Activated T-cell treated with anti-CD3 and anti-CD28 coated beads, Interleukin-2, amount 50 U/mL, for 24 hours (primary cell): Measurements from ENCODE around the gene DFFA.
"Not testable (repeated sequence)": the region's sequence is repeated elsewhere in the genome, so short reads cannot be mapped to it uniquely, and the experiment has no call there.

ENCODE experiments used
- DNase-seq: peaks from one replicate; pipeline ENCODE4 v3.0.0-alpha.2; 2020
- H3K27ac Mint-ChIP-seq: 2 replicates; pipeline ENCODE4 v1.8.0; 2020; ENCODE audit warnings: mild to moderate bottlenecking, mixed read lengths
- H3K27me3 Mint-ChIP-seq: 2 replicates; pipeline ENCODE4 v1.8.0; 2020; ENCODE audit warnings: mixed read lengths
- H3K36me3 Mint-ChIP-seq: 2 replicates; pipeline ENCODE4 v1.8.0; 2020; ENCODE audit warnings: low read depth, mixed read lengths
- H3K4me1 Mint-ChIP-seq: 2 replicates; pipeline ENCODE4 v1.8.0; 2020; ENCODE audit warnings: low read depth, mixed read lengths
- H3K4me3 Mint-ChIP-seq: 2 replicates; pipeline ENCODE4 v1.8.0; 2020; ENCODE audit warnings: mild to moderate bottlenecking, moderate library complexity, mixed read lengths
- H3K9me3 Mint-ChIP-seq: 2 replicates; pipeline ENCODE4 v1.8.0; 2020; ENCODE audit warnings: mixed read lengths

DFFA gene

DNA sequence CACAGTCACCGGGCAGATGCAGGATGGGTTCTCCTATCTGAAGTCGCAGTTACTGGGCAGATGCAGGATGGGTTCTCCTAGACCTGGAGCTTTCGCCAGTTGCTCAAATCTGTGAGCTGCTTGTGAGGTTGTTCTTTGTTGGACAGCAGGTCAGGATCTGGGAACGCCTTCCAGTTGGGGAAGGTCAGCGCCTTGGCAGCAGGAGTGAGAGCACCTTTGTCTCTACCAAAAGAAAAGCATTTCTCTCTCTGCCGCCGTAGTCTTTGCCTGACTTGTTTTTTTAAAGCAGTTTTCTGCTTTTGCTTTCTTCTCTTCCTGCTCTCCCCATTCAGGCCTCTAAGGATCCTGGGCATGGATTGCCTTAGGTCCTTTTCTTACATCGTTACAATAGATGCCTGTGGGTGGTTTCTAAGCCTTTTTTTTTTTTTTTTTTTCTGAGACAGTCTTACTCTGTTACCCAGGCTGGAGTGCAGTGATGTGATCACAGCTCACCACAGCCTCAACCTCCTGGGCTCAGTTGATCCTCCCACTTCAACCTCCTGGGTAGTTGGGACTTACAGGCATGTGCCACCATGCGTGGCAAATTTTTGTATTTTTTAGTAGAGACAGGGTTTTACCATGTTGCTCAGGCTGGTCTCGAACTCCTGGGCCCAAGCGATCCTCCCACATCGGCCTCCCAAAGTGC, 18.1 kb upstream of the DFFA start:
- Mint-ChIP-seq H3K9me3 (no peaks in the 10 kb centered on the region), H3K27ac (no peak overlapping the region), H3K4me3 (no peak overlapping the region), H3K4me1 (peaks cover 23% of the 10 kb centered on the region), H3K36me3 (peaks cover 25% of the 10 kb centered on the region), H3K27me3 (no peaks in the 10 kb centered on the region)
- no peak for DNase-seq

DNA sequence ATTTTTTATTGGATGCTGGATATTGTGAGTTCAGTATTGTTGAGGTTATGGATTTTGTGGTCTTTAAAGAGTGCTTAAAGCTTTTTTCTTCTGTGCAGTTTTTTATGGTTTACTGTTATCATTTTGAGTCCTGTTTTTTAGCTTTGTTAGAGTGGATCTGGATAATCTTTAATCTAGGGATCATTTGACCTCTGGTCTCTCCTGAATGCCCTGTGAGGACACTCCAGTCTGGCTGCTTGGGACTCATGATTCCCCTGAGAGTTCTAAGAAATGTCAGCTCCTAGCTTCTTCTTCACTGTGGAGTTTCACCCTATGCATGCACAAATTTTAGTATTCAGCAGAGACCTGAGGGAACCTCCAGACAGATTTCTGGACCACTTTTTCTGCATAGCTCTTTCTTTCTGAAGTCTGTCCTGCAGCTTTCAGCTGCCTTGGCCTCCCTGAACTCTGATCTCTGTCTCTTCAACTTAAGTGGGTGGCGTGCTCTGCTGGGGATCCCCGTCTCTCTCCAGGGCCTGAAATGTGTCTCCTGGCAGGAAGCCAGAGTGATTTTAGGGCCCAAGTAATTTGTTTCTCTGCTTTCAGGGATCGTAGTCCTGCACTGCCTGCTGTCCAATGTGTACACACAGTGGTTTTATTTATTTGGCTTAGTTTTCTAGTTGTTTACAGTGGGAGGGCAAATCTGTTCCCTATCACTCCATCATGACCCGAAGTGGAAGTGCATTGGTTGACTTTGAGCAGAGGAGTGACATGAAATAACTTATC, 17.1 kb upstream of the DFFA start:
- Mint-ChIP-seq H3K27me3 (no peaks in the 10 kb centered on the region), H3K4me3 (no peak overlapping the region), H3K9me3 (no peaks in the 10 kb centered on the region), H3K27ac (no peak overlapping the region), H3K36me3 (peaks cover 29% of the 10 kb centered on the region), H3K4me1 (peaks cover 19% of the 10 kb centered on the region)
- DNase-seq, result no peak

DNA sequence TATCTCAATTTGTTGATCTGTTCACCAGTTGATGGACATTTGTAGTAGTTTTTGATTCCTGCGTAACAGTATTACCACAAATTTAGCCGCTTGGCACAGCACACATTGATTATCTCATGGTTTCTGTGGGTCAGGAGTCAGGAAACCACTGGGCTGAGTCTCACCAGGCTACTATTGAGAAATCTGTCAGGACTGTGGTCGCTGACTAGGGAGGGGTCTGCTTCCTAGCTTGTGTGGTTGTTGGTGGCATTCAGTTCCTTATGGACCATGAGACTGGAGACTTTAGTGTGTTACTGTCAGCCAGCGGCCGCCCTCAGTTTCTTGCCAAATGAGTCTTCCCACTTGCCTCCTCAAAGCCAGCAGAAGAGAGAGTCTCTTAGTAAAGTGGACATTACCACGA, 12.2 kb upstream of the DFFA start:
- peaks cover 16% of the 10 kb centered on the region for H3K4me1 Mint-ChIP-seq
- H3K9me3 Mint-ChIP-seq, result no peaks in the 10 kb centered on the region
- H3K4me3 Mint-ChIP-seq, result no peak overlapping the region
- H3K36me3 Mint-ChIP-seq, result peaks cover 26% of the 10 kb centered on the region
- H3K27ac Mint-ChIP-seq, result no peak overlapping the region
- no peak for DNase-seq
- no peaks in the 10 kb centered on the region for H3K27me3 Mint-ChIP-seq

DNA sequence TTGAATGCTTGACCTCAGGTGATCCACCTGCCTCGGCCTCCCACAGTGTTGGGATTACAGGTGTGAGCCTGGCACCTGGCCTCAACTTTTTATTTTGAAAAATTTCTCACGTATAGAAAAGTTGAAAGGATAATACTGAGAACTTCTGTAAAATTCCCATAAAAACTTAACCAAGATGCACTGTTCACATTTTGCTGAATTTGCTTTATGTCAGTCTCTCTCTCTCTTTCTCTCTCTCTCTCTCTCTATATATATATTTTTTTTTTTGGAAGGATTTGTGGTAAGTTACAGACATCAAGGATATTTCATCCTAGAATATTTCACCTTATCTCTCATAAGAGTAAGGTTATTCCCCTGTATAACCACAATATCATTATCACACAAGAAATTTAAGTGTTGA, 8.3 kb upstream of the DFFA start:
- Mint-ChIP-seq H3K4me1 (peaks cover 31% of the 10 kb centered on the region), H3K9me3 (no peaks in the 10 kb centered on the region), H3K27ac (no peak overlapping the region), H3K4me3 (no peak overlapping the region), H3K36me3 (peaks cover 22% of the 10 kb centered on the region), H3K27me3 (no peaks in the 10 kb centered on the region)
- DNase-seq, result no peak

DNA sequence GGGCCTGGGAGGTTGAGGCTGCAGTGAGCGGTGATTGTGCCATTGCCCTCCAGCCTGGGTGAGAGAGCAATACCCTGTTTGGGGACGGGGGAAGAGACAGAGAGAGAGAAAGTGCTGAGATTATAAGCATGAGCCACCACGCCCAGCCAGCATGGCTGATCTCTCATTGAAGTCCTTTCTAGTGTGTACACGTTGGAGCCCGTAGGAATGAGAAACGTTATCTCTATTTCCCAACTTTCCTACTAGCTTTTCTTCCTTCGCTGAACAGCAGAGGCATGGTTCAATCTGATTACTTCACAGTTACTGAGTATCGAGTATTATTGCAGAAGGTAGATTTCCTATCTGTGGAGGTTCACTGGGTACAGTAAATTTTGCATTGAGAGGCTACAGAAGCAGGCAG, 7.0 kb upstream of the DFFA start:
- Mint-ChIP-seq H3K4me1 (peaks cover 28% of the 10 kb centered on the region), H3K9me3 (no peaks in the 10 kb centered on the region), H3K4me3 (no peak overlapping the region), H3K27me3 (no peaks in the 10 kb centered on the region), H3K36me3 (peaks cover 22% of the 10 kb centered on the region), H3K27ac (no peak overlapping the region)
- DNase-seq, result no peak

DNA sequence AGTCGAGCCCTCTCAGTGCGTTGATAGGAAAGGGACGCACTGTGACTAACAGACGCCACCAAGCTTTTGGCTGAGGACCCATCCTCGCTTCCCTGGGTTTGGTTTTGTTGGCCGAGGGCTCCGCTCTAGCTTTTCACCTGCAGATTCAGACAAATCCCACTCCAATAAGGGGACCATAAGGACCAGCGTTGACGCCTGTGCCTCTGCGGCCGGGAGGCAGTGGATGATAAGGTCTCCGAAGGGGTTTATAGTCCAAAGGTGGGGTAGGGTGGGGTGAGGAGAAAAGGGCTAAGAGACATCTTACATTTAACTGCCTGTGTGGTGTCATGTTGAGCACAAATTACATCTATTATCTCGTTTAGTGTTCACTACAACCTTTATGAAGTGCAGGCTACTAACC, 3.2 kb upstream of the DFFA start:
- no peaks in the 10 kb centered on the region for H3K9me3 Mint-ChIP-seq
- H3K36me3 Mint-ChIP-seq, result peaks cover 33% of the 10 kb centered on the region
- peaks cover 48% of the 10 kb centered on the region for H3K4me1 Mint-ChIP-seq
- DNase-seq, result no peak
- H3K27ac Mint-ChIP-seq, result peak overlapping the region; percentile 90
- H3K4me3 Mint-ChIP-seq, result peak overlapping the region; percentile 93
- H3K27me3 Mint-ChIP-seq, result no peaks in the 10 kb centered on the region

DNA sequence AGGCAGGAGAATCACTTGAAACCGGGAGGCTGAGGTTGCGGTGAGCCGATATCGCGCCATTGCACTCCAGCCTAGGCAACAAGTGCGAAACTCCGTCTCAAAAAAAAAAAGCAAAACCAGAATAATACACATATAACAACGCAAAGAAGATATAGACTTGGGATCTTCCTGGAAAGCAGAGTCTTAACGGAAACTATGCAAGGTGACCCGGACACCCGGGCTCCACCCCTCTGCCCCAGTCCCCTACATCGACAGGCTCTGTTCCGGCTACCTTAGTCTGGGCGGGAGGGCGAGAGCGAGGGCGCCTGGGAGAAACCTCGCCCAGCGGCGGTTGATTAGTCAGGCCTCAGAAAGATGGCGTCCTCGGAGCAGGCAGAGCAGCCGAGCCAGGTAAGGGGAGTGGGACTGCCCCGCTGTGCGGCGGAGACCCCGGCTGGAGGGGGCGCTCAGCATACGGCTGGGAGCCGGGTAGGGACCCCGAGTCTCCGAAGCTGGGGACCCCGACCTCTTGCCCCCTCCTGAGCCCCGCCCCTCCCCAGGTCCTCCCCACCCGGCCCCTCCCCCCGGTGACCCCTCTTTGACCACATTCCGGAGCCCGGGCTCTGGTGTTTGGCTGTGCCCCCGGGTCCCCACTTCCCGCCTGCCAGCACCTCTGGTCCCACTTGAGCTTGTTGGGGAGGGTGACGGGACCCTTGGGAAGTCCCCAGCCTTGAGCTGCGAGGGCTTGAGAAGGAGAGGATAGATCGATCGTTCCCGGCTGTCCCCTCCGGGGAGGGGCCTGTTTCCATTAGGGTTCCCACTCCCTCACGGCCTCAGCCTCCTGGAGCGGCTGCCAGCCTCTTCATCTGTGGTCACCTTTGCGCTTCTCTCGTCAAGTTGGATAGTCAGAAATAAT, 2.5 kb upstream of the DFFA start, which contains the start of gene PEX14:
TSS of gene PEX14 (plus strand) at position 338 of the 895 bp plus-strand sequence. CDS start at position 355, 17 bp downstream.
- Mint-ChIP-seq H3K9me3 (no peaks in the 10 kb centered on the region), H3K4me1 (peaks cover 48% of the 10 kb centered on the region), H3K27me3 (no peaks in the 10 kb centered on the region), H3K4me3 (peak within 1 kb of the TSS; percentile 93), H3K36me3 (peaks cover 37% of the 10 kb centered on the region), H3K27ac (peak within 1 kb of the TSS; percentile 90)
- peak; percentile 90 for DNase-seq

DNA sequence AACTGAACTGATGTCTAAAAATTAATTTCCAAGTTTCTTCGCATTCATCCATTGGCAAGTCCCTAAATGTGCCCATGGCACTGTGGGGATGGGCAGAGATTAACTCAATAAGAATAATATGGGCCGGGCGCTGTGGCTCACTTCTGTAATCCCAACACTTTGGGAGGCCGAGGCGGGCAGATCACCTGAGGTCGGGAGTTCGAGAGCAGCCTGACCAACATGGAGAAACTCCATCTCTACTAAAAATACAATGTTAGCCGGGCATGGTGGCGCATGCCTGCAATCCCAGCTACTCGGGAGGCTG, 1.9 kb upstream of the DFFA start:
- H3K27me3 Mint-ChIP-seq, H3K9me3 Mint-ChIP-seq, DNase-seq: not testable (repeated sequence)
- Mint-ChIP-seq H3K4me1 (peaks cover 46% of the 10 kb centered on the region), H3K27ac (peak overlapping the region; percentile 90), H3K4me3 (peak overlapping the region; percentile 93), H3K36me3 (peaks cover 38% of the 10 kb centered on the region)

DNA sequence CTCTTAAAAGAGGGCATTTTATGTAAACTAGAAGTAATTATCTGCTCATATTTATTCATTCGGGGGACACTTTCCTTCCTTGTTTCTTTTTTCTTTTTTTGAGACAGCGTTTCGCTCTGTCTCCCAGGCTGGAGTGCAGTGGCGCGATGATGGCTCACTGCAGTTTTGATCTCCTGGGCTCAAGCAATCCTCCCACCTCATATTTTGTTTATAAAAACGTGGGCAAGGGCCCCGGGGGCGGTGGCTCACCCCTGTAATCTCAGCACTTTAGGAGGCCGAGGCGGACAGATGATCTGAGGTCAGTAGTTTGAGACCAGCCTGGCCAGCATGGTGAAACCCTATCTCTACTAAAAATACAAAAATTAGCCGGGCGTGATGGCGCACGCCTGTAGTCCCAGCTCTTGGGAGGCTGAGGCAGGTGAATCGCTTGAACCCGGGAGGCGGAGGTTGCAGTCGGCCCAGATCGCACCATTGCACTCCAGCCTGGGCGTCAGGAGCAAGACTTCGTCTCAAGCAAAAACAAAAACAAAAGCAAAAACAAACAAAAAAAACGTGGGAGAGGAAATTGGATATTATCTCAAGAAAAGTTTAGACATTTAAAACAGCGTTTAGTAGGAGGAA, 926 bp upstream of the DFFA start:
- DNase-seq, result no peak
- H3K27me3 Mint-ChIP-seq, result no peaks in the 10 kb centered on the region
- H3K9me3 Mint-ChIP-seq, result no peaks in the 10 kb centered on the region
- peaks cover 48% of the 10 kb centered on the region for H3K4me1 Mint-ChIP-seq
- H3K36me3 Mint-ChIP-seq, result peaks cover 46% of the 10 kb centered on the region
- H3K4me3 Mint-ChIP-seq, result peak overlapping the region; percentile 98
- H3K27ac Mint-ChIP-seq, result peak overlapping the region; percentile 71

DNA sequence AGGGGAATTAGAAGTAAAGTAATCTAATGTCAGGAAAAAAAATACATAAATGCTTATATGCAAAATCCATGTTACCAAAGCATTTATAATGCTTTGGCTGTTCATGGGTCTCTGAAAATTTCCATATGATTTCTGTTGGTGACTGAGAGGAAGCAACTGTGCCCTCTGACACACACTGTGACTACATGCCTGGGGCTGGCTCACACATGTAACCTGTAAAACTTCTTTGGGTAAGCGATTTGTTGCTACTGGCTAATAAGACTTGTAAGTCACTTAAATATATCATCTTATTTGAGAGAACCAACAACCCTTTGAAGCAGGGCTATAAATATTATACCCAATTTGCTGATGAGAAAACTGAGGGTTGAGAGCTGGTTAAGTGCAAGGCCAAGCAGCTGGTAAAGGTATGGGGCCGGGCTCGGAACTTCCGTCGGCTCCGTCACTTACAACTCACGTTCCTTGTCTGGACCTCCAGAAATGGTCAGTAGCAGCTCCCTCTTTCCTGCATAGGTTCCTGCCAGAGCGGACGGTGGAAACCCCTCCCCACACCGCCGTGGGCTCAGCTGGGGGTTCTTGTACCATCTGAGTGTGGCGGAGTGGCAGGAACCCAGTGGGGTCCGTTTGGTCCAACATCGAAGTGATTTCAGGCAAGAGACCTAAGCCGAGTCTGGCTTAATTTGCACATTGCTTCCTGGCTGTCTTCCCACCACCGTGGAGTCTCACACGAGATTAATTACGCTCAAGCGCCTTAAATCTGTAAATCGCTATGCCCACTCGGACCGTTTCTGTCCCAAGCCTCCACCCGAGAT, 714 bp downstream of the DFFA start:
- DNase-seq, result no peak

DNA sequence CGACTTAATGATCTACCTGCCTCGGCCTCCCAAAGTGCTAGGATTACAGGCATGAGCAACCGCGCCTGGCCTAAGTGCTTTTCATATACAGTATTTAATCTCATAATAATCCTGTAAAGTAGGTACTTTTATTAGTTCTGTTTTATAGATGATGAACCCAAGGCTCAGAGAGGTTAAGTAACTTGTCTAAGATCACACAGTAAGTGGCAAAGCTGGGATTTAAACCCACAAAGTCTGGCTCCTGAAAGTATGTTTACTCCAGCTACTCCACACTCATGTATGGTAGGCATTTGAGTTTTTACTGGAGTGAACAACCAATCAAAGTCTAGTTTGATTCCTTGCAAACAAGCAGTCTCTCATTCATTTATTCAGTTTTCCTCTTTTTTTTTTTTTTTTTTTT, 2.3 kb downstream of the DFFA start:
- Mint-ChIP-seq H3K36me3 (peaks cover 63% of the 10 kb centered on the region), H3K27ac (no peak overlapping the region), H3K9me3 (no peaks in the 10 kb centered on the region), H3K4me3 (no peak overlapping the region), H3K27me3 (no peaks in the 10 kb centered on the region), H3K4me1 (peaks cover 29% of the 10 kb centered on the region)
- DNase-seq, result no peak

More for the DNA sequence above, 714 bp downstream of the DFFA start:
- Mint-ChIP-seq H3K9me3 (no peaks in the 10 kb centered on the region), H3K36me3 (peaks cover 57% of the 10 kb centered on the region), H3K27me3 (no peaks in the 10 kb centered on the region), H3K27ac (peak overlapping the region; percentile 98), H3K4me3 (peak overlapping the region; percentile 98), H3K4me1 (peaks cover 40% of the 10 kb centered on the region)

DNA sequence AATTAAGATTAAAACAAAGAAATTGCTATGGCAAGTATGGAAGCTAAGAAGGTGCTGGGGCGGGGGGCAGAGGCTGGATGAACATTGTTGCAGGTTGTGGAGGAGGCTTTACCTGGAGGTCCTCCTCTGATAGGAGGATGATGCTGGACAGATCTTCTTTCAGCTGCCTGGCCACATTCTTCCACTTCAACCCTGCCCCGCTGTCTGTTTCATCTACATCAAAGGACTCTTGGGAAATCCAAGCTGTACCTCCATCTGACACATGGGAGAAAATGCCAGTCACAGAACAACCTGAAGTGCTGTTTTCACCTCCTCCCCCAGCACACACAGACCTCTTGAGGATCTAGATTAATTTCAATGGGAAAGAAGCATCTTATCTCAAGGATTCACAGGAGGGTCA, 5.3 kb downstream of the DFFA start:
- Mint-ChIP-seq H3K4me3 (no peak overlapping the region), H3K4me1 (peaks cover 10% of the 10 kb centered on the region), H3K27me3 (no peaks in the 10 kb centered on the region), H3K27ac (peak overlapping the region; percentile 71), H3K36me3 (peaks cover 83% of the 10 kb centered on the region), H3K9me3 (no peaks in the 10 kb centered on the region)
- DNase-seq, result no peak

DNA sequence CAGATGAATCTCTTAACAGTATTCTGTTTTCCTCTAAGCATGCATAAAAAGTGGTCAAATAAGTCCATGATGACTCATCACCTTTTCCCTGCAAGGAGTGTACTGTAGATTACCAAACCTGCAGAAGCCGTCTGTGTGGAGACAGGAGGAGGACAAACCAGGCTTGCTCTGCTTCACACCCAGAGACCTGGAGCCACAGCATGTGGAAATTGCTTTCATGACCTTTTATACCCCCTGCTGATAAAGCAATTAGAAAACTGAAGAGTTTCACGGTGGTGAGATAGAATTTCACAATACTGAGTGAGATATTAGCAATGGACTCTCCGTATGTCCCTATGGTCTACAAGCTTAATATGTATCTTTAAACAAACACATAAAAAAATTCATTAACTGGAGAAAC, 13.1 kb downstream of the DFFA start:
- H3K4me3 Mint-ChIP-seq, result no peak overlapping the region
- H3K9me3 Mint-ChIP-seq, result no peaks in the 10 kb centered on the region
- no peaks in the 10 kb centered on the region for H3K27me3 Mint-ChIP-seq
- H3K4me1 Mint-ChIP-seq, result peaks cover 6% of the 10 kb centered on the region
- no peak for DNase-seq
- peaks cover 75% of the 10 kb centered on the region for H3K36me3 Mint-ChIP-seq
- H3K27ac Mint-ChIP-seq, result peak overlapping the region; percentile 63

DNA sequence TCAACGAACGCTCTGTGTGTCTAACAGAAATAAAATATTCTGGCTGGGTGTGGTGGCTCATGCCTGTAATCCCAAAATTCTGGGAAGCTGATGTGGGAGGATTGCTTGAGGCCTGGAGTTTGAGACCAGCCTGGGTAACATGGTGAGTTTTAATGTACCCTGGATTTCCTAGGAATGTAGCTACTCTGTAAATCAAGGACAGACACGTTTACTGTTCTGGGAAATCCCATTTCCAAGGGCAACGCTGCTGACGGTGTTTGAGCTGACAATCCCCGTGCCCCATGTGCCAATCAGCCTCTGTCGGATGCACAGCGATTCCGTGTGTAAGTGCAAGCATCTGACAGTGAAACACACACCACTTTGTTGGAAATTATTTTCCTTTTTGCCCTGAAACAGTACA, 14.5 kb downstream of the DFFA start:
- Mint-ChIP-seq H3K27me3 (no peaks in the 10 kb centered on the region), H3K4me1 (peaks cover 6% of the 10 kb centered on the region), H3K9me3 (no peaks in the 10 kb centered on the region), H3K27ac (no peak overlapping the region), H3K36me3 (peaks cover 68% of the 10 kb centered on the region), H3K4me3 (no peak overlapping the region)
- DNase-seq, result no peak
